HG02885 (cell line): ENCODE results near the gene GABRB1.

Experiments used
- ATAC-seq: cut with Tn5 transposase; IDR thresholded peaks from one replicate; pipeline ENCODE4 v1.9.1; 2021; ENCODE audit warnings: mild to moderate bottlenecking; ENCODE audit not compliant: unreplicated experiment, poor library complexity

The GABRB1 gene

DNA sequence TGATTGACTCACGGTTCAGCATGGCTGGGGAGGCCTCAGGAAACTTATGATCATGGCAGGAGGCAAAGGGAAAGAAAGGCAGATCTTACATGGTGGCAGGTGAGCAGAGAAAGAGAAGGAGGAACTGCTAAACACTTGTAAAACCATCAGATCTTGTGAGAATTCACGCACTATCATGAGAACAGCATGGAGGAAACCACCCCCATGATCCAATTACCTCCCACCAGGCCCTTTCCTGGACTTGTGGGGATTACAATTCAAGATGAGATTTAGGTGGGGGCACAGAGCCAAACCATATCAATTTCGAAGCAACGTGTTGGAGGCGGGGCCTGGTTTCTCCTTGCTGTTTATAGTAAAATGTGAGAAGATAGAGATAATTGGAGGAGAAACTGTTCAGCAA is 167.4 kb downstream of the GABRB1 start:
- ATAC-seq, result no peak

DNA sequence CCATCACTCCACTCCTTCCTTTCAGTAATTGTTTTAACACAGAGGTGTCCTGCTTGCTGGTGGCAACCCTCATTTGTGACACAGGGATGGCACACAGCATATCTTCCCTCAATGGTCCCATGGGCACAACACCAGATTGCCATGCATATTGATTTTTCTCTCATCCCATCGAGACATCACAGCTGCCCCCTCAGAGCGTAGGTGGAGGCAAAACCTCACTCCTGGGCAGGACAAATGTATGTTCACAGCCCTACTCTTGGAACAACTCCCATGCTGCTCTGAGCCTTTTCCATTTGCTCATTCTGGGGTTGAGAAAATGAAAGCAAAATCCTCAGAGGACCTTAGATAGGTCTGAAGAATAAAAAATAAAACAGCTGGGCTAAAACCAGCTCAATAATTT is 172.2 kb downstream of the GABRB1 start:
- ATAC-seq, result no peak

DNA sequence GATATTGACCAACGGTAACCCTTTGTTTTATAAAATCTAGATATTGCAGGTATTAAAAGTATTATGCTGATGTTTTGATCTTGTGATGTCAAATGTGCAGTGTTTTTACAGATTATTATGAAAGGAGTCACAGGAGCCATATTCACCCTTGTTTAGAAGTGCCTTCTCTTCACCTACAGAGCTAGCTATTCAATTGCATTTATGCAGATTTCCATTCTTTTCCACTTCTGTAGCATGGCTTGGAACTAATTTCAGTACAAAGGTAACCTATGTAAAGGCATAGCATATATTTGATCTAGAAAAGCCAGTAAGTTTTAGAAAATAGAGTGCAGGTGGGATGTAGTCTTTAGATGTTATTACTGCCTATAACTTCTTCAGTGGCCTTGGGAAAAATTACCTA is 176.2 kb downstream of the GABRB1 start:
- no peak for ATAC-seq

DNA sequence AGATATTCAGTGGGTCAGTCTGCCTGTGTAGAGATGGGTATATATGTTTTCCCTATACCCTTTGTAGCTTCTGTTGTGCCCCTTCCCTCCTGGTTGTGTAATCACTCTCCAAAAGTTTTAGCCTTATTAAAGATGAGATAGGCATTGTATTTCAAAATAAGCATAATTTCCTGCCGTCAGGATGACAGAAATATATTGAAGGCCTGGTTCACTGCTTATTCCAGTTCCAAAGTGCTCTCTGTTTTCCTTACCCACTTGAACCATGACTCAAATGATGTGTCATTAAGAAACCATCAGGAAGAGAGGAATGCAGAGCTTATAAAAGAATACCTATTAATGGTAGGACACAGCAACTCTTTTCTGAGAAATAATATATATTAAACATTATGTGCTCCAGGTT is 178.5 kb downstream of the GABRB1 start:
- no peak for ATAC-seq

DNA sequence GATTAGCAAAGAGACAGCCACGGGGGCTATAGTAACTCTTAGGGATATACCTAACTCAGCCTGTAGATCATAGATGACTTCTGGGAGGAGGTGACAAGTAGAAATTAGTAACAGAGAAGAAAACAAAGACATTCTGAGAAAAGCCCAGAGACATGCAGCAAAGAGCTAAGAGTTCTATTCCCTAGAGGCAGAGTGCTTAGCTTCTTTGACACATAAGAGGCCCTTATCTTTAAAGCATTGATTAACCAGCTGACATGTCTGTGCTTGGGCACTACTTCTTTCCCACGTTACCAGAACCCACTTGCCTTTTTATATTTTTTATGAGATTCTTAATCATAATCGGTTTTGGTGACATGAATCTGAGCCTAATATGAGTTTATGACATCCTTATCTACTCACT is 179.5 kb downstream of the GABRB1 start:
- ATAC-seq, result no peak

DNA sequence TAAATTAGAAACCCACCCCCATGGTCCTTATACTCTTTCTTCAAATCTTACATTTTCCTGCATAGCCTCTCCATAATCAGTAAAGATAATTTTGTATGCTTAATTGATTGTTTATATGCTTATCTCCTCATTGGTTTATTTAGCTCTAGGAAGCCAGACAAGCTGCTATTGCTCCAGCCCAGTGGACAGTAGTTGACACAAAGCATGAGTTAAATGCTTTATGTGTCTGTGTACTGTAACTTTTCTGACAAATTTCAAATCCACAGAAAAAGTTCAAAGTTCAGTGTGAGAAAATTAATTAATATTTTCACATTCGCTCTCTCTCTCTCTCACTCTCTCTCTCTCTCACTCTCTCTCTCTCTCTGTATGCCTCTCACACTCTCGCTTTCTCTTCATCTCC is 181.7 kb downstream of the GABRB1 start:
- no peak for ATAC-seq

DNA sequence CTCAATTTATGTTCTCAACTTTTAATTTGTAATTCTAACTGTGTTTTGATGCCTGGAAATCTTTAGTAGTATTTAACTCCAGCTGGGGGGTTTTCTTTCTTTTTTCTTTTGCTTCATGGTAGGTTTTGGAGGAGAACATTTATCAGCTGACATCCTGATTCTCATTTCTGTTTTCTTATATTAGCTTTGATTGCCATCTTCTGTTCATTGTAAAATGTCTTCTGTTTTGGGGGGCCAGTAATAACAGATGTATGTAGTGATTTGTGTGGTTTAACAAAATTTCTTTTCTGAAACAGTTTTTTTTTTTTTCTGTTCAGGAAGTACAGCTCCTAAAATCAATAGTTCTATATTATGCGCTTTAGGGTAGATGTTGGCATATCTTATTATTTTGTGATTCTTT is 182.2 kb downstream of the GABRB1 start:
- ATAC-seq, result no peak

DNA sequence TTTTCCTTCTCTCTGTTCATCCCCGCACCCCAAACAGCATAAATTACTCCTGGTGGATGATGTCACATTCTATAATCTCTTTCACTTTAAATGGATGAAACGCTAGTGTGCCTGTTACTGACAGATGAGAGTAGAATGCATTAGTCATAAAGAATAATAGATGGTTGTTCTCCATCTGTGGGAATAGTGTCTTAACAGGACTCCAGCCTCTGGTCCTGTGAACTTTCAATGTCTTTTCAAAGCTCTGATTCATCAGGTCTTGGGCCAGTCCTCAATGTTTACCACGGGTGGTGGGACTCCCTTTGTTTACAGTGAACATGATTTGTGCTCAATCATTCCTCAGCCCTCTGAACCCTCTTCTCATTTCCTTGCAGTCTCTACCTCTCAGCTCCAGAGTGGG is 182.6 kb downstream of the GABRB1 start:
- ATAC-seq, result no peak

DNA sequence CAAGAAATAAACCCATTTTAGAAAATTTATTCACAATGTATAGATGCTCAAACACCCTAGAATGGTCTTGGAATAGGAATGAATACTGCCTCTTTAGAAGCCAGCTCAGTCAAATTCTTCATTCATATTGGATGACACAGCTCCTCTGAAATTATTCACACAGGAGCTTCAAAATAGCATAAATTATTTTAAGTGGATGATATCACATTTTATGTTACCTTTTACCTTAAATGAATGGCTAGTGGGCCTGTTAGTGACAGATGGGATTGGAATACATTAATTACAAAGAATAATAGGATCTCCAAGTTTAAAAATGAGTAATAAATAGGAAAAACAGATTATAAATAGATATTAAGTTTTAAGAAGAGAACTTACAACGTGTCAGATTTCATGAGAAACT is 184.4 kb downstream of the GABRB1 start:
- no peak for ATAC-seq

DNA sequence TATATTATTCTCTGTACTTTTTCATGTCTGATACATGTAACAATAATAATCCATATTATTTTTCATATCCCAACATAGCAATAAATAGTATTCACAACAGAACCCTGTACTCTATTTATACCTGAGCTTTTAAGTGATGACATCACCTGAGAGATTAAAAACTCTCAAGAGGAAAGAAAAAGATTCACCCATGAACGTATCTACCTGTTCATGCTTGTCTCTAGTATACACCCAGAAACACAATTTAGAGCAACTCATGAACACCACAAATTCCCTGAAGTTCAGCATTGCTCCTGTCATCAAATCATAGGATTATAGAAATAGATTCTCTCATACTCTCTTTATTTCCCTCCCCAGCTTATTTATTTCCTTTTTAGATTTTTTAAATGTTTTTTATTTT is 185.9 kb downstream of the GABRB1 start:
- no peak for ATAC-seq

DNA sequence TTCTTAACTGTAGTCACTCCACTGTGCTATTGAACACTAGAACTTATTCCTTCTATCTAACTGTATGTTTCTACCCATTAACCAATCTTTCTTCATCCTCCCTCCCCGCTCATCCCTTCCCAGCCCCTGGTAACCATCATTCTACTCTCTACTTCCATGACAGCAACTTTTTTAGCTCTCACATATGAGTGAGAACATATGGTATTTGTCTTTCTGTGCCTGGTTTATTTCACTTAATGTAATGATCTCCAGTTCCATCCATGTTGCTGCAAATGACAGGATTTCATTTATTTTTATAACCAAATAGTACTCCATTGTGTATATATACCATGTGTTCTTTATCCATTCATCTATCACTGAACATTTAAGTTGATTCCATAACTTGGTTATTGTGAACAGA is 186.5 kb downstream of the GABRB1 start:
- no peak for ATAC-seq

DNA sequence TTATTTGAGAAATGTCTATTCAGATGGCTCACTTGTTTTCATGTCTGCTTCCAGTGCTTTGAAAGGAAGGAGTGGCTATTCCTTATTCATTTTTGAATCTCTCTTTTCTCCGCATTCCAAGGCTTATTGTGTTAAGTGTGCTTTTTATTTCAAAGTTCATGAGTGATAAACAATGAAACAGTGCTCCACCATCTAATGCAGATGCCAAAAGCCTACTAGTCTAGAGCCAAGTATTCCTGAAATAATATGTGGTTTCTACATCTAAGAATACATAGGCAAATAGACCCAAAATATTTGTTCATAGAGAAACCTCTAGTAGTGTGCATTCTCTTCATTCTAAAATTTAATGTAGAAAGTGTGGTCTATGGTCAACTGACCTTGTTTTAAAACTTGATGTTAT is 187.3 kb downstream of the GABRB1 start:
- no peak for ATAC-seq

DNA sequence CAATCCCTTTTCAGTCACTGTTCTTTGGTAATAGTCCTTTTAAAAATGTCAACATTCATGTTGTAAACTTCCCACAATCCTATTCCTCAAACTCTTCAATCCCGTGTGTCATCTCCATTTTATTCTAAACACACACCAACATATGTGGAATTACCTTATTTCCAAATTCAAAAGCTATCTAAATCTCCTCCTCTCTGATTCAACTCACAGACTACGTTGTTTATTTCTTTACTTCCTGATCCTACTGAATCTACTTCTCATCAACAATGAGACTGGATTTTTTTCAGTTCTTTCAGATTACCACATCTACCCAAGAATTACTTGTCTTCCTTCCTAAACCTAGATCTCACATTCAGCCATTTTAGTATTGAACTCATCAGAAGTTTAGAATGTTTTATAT is 188.2 kb downstream of the GABRB1 start:
- ATAC-seq, result no peak

DNA sequence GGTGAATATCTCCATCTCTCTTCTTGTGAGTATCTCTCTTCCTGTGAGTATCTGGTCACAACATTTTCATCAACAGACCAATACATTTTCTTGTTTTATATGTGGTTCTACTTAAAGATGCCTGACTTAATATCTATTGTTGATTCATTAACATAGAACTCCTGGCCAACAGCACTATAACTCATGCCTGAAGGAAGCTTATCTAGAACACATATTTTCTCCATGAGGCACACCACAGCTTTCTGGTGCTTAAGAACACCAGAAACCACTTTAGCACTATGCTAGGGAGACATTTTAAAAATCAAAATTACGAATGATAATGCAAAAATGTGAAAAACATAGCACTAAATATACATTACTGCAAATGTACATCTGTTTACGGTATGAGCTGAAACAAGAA is 190.4 kb downstream of the GABRB1 start:
- ATAC-seq, result no peak

DNA sequence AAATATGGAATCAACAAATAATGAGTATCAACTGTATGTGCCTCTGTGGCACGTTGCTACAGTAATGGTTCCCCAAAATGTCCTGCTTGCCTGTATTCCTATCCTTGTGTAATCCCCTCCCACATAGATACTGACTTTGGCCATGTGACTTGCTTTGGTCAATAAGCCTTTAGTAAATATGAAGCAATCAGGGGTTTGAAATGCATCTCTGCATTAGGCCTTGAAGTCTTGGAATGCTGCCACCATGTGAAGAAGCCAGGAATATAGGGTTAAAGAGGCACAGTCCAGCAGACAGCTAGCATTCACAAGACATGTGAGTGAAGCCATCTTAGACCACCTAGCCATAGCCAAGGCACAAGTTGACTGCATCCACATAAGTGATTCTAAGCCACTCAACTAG is 190.9 kb downstream of the GABRB1 start:
- no peak for ATAC-seq

DNA sequence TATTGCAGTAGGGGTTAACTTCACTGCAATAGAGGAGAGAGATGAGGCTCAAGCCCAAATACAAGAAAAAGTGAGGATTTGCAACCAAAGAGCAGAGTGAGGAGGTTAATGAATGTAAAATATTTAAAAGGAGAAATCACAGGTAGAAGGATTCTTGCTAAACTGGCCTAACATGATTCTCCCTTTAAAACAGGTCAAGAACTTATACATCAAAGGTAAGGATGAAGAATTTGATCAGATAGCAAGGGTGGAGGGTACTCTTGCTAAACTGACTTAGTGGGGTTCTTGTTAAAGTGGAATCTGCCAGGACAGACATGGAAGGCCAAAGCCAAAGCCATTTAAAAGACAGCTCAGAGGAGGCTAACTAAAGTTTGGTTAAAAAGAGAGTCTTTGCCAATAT is 193.0 kb downstream of the GABRB1 start:
- no peak for ATAC-seq

DNA sequence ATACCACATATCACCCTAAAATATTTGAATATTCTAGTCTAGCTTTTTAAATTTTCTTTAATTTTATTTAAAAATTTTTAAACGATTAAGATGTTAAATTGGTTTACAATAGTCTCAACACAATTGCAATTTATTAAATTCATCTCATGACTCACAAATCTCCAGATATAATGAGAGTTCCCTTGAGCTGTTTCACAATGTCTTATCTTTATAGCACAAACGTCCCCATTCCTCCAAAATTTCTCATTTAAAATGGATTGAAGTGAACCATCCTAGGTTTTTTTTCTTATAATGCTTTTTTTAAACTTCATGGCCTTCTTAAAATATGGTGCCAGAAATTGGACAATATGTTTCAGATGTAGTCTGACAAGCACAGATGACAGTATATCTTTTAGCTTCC is 204.4 kb downstream of the GABRB1 start:
- ATAC-seq, result no peak

DNA sequence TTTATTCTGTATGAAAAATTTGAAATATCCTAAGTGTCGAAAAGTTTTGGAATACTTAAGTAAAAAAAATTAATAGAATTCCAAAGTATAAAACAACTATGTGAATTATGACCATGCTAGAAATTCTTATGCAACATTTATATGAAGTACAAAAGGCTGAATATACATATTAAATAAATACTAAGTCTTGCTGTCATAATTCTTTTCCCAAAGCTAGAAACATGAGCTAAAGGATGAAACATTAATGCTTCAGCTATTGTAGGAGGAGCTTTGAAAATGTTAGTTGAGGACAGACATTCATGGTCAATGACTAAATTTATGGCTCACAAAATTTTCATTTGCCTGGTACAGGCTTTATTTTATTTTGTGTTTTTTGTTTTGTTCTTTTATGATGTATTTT is 207.3 kb downstream of the GABRB1 start:
- ATAC-seq, result no peak

DNA sequence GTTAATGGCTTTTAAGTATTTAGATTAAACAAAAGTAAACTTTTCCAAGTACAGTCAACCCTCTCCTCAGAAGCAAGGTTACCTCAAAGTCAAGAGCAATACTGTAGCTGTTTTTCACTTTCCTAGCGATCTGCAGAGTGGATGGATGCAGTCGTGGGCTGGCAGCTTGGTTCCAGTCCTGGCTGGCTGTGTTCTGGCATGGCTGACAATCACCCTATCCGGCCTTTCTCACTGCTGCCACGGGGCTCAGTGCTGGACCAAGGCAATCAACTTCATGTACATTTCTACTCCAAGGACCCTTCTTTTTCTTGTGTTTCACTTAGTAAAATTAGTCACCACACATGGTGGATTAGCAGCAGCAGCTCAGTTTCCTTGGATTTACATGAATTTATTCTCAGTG is 208.3 kb downstream of the GABRB1 start:
- no peak for ATAC-seq

DNA sequence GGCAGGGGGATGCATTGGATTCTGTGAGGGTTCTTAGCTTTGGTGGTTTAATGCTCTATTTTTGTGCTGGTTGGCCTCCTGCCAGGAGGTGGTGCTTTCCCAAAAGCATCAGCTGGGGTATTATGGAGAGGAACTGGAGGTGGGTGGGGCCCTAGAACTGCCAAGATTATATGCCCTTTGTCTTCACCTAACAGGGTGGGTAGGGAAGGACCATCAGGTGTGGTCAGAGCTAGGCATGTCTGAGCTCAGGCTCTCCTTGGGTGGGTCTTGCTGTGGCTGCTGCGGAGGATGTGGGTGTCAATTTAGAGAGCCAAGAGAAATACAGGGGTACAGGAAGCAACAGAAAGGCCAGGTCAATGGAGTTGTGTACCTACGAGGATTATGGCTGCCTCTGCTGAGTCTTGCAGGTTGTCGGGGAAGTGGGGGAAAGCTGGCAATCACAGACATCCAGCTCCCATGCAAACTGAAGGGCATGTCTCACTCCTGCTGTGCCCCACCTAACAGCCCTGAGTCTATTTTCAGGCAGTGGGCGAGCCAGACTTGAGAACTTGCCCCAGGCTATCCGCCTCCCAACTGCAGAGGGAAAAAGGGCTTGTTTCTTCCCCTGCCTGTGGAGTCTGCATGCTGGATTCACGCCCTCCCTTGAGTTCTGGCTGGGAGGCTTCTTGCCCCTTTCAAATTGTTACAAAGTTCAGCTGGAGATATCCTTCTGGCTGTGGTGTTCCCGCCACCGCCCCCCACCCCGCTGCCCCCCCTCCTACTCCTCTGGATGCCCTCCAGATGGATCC is 220.2 kb downstream of the GABRB1 start:
- ATAC-seq, result no peak

DNA sequence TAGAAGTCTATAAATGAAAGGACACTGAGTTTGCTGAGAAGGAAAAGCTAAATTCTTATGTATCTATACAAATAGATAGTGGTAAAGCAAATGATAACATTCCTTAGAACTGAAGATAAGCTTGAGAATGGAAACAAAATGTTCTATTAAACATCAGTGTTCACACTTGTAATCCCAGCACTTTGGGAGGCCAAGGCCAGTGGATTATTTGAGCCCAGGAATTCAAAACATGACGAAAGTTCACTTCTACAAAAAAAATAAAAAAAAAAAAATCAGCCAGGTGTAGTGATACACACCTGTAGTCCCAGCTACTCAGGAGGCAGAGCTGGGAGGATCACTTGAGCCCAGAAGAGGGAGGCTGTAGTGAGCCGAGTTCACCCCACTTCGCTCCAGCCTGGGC is 232.4 kb downstream of the GABRB1 start:
- ATAC-seq, result no peak

DNA sequence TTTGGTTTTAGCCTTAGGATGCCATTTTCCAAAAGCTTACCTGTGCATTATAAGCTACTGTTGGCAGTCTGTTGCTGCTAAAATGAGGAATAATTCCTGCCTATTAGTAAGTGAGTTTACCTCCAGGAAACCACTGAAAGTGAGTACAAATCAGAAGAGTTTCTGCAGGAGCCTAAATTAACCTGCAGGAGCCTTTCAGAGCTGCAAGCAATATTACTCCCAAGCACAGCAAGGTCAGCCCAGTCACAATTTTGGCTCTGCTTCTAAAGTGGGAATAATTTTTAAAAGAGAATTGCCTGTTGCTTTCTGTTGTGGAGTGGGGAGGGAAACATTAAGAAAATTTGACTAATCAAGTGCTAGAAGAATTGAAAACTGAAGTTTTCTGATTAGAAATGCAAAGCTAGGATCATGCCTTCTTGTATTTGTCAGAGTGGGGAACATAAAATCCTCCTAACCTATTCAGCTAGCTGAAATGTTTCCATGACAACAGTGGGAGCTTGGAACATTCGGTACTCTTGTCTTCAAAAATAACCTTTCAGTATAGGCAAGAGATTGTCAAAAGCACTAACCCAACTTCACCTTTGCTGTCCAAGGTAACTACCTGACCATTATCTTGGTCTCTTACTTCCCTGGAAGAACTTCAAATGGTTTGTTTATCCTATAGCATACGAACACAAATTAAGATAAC is 239.0 kb downstream of the GABRB1 start:
- no peak for ATAC-seq
